GM12878 (cell line): ENCODE data around the gene SPINT1. TPM values are rescaled to one million over a fixed set of nuclear protein-coding genes. Genes with fewer than 3 reads are reported as not detected.

Experiments
- ASH2L ChIP-seq: fragments of 300-600, 200-600 bp; sonication (generic); IDR thresholded peaks from 2 replicates; pipeline ENCODE4 v1.6.1; 2017; ENCODE audit warnings: low read depth, mild to moderate bottlenecking, borderline replicate concordance
- CBX5 ChIP-seq: sonication (generic); IDR thresholded peaks from 2 replicates; pipeline ENCODE4 v1.6.1; 2016; ENCODE audit warnings: low read depth, moderate library complexity, mild to moderate bottlenecking, inconsistent platforms
- CEBPB ChIP-seq, 2 experiments: fragments of 150-350 bp in 1 of 2; IDR thresholded peaks; 2 replicates each; pipeline ENCODE4 v1.6.1; 2012 to 2014; ENCODE audit warnings: low read depth in 2 of 2, low read length in 2 of 2, borderline replicate concordance in 1 of 2, inconsistent platforms in 1 of 2
- E2F4 ChIP-seq: IDR thresholded peaks from 2 replicates; pipeline ENCODE4 v1.6.1; 2012; ENCODE audit warnings: low read depth, low read length, improper control_type of control experiment
- EP300 ChIP-seq, 2 experiments: fragments of 150-350 bp in 1 of 2; IDR thresholded peaks; 2 replicates each; pipeline ENCODE4 v1.6.1; 2011 to 2012; ENCODE audit warnings: low read depth in 2 of 2, low read length in 2 of 2, borderline replicate concordance in 1 of 2, improper control_type of control experiment in 1 of 2, inconsistent platforms in 1 of 2; ENCODE audit not compliant: control insufficient read depth in 1 of 2
- GABPA ChIP-seq: IDR thresholded peaks from 2 replicates; pipeline ENCODE4 v1.6.1; 2014; ENCODE audit warnings: antibody characterized with exemption, low read depth, mild to moderate bottlenecking, inconsistent platforms
- IKZF1 ChIP-seq: fragments of 450-650 bp; conservative IDR thresholded peaks from 2 replicates; pipeline ENCODE4 v1.6.1; 2017; ENCODE audit warnings: antibody characterized with exemption, mild to moderate bottlenecking
- KAT2A ChIP-seq: conservative IDR thresholded peaks from 2 replicates; pipeline ENCODE4 v1.6.1; 2011; ENCODE audit warnings: low read depth, low read length; ENCODE audit not compliant: control insufficient read depth
- LARP7 ChIP-seq: fragments of 450-650 bp; IDR thresholded peaks from 2 replicates; pipeline ENCODE4 v1.6.1; 2017; ENCODE audit warnings: mild to moderate bottlenecking
- NFYA ChIP-seq: IDR thresholded peaks from 2 replicates; pipeline ENCODE4 v1.6.1; 2011; ENCODE audit warnings: low read depth, mild to moderate bottlenecking, low read length, improper control_type of control experiment, borderline replicate concordance
- NR2C1 ChIP-seq: fragments of 450-650 bp; IDR thresholded peaks from 2 replicates; pipeline ENCODE4 v1.6.1; 2017; ENCODE audit warnings: antibody characterized with exemption, mild to moderate bottlenecking, moderate library complexity
- PKNOX1 ChIP-seq: fragments of 450-650 bp; IDR thresholded peaks from 2 replicates; pipeline ENCODE4 v1.6.1; 2016; ENCODE audit warnings: mild to moderate bottlenecking
- POLR2AphosphoS2 ChIP-seq: IDR thresholded peaks from 2 replicates; pipeline ENCODE4 v1.6.1; 2011; ENCODE audit warnings: low read depth, mild to moderate bottlenecking, low read length, improper control_type of control experiment, moderate library complexity
- POLR2AphosphoS5 ChIP-seq: IDR thresholded peaks from 2 replicates; pipeline ENCODE4 v1.6.1; 2011; ENCODE audit warnings: mild to moderate bottlenecking, low read length, inconsistent platforms
- TCF7 ChIP-seq: IDR thresholded peaks from 2 replicates; pipeline ENCODE4 v1.6.1; 2014; ENCODE audit warnings: antibody characterized with exemption, borderline replicate concordance
- USF1 ChIP-seq: IDR thresholded peaks from 2 replicates; pipeline ENCODE4 v1.6.1; 2011; ENCODE audit warnings: borderline replicate concordance, low read depth, mild to moderate bottlenecking, moderate library complexity, mixed read lengths, low read length; ENCODE audit not compliant: insufficient read depth; ENCODE audit errors: extremely low read length
- WRNIP1 ChIP-seq: IDR thresholded peaks from 2 replicates; pipeline ENCODE4 v1.6.1; 2011; ENCODE audit warnings: low read depth, low read length, improper control_type of control experiment, borderline replicate concordance
- ZBTB33 ChIP-seq: fragments of 450-650 bp; IDR thresholded peaks from 2 replicates; pipeline ENCODE4 v1.6.1; 2017; ENCODE audit warnings: mild to moderate bottlenecking
- ZNF24 ChIP-seq: fragments of 450-650 bp; IDR thresholded peaks from 2 replicates; pipeline ENCODE4 v1.6.1; 2017; ENCODE audit warnings: antibody characterized with exemption, mild to moderate bottlenecking
- ZSCAN29 ChIP-seq: fragments of 450-650 bp; IDR thresholded peaks from 2 replicates; pipeline ENCODE4 v1.6.1; 2017; ENCODE audit warnings: mild to moderate bottlenecking, moderate library complexity
- polyA plus RNA-seq, 11 experiments: library from polyadenylated mRNA; depleted of rRNA in 4 of 11; unstranded in 6 of 11; stranded (reverse) in 5 of 11; fragments of >200 nt; fragmentation: Nextera tagmentation in 4 of 11; fragmentation: Illumina TruSeq in 1 of 11; extraction: Ambion mirVana in 4 of 11; extraction: Trizol in 1 of 11; gene quantifications; 1 replicate in 1 of 11; 2 replicates in 10 of 11; pipeline versions ENCODE4 v1.2.1 to v1.2.3, GENCODE V29; 2011 to 2016; ENCODE audit warnings: inconsistent platforms in 2 of 11, missing spikeins in 2 of 11, low read depth in 1 of 11
- total RNA-seq, 4 experiments: library from RNA; depleted of rRNA in 3 of 4; stranded (reverse); fragments of >200 nt in 3 of 4; fragmentation: Illumina TruSeq in 1 of 4; extraction: Trizol in 1 of 4; gene quantifications; 2 replicates each; pipeline versions ENCODE4 v1.2.1 to v1.2.3, GENCODE V29; 2013 to 2021
- TF ChIP-seq, protein P1 (sequence below): fragments of 450-650 bp; IDR thresholded peaks from 2 replicates; pipeline ENCODE4 v1.6.1; 2018; ENCODE audit warnings: borderline replicate concordance, mild to moderate bottlenecking; ENCODE audit not compliant: partially characterized antibody

The SPINT1 gene
- total and polyA plus RNA-seq, 10 of the 15 experiments (the other 5 are each of a cell fraction or from before 2014, with no cell fraction given) = 3.5 to 28.6 (median 10.2) TPM

DNA sequence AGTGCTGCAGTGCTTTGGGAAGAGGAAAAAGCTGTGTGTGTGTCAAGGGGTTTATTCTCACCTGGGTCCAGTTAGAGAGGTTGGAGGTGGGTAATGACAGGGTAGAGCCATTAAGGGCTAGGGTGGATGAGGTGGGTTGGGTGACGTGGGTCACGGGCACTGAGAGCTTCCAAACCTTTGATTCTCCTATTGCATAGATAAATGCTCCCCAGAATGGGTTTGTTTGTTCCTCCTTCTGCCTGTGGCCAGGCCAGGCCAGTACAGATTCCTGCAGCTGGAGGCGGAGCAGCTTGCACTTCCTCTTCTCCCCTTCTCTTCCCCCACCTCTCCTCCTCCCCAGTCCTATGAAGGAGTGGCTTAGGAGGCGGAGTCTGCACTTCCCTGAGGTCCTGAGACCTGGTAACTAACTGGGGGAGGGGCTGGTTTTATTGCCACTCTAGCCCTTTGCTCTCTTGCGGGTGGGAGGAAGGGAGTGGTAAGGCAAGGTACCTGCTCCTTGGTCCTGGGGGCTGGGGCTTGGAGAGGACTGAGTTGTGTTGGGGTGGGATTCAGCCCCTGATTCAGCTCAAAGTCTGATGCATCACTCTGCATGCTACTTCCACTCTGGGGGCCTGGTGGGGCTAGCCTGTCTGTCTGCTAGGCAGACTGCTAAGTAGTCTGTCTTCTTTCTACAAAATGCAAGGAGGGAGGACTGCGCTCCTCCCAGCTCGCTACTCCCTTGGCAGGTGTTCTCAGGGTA is 3.5 kb downstream of the SPINT1 start (continued):
- TF ChIP-seq IKZF1 = peak; percentile 72; the same call in 1 of the 2 replicates
- TF ChIP-seq KAT2A = no peak
- no peak for TF ChIP-seq CEBPB (IDR thresholded peaks at IDR 0.05; ENCODE audit: borderline replicate concordance in 1 of 2, low read depth in 2 of 2, low read length in 2 of 2)
- no peak for TF ChIP-seq GABPA
- TF ChIP-seq POLR2AphosphoS5 = no peak
- TF ChIP-seq ZBTB33 = no peak
- no peak for TF ChIP-seq PKNOX1
- TF ChIP-seq USF1 = no peak
- no peak for TF ChIP-seq CBX5
- TF ChIP-seq, protein P1, sequence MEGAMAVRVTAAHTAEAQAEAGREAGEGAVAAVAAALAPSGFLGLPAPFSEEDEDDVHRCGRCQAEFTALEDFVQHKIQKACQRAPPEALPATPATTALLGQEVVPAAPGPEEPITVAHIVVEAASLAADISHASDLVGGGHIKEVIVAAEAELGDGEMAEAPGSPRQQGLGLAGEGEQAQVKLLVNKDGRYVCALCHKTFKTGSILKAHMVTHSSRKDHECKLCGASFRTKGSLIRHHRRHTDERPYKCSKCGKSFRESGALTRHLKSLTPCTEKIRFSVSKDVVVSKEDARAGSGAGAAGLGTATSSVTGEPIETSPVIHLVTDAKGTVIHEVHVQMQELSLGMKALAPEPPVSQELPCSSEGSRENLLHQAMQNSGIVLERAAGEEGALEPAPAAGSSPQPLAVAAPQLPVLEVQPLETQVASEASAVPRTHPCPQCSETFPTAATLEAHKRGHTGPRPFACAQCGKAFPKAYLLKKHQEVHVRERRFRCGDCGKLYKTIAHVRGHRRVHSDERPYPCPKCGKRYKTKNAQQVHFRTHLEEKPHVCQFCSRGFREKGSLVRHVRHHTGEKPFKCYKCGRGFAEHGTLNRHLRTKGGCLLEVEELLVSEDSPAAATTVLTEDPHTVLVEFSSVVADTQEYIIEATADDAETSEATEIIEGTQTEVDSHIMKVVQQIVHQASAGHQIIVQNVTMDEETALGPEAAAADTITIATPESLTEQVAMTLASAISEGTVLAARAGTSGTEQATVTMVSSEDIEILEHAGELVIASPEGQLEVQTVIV = no peak
- no peak for TF ChIP-seq POLR2AphosphoS2
- no peak for TF ChIP-seq LARP7
- TF ChIP-seq ZNF24 = no peak
- TF ChIP-seq ASH2L = no peak
- TF ChIP-seq WRNIP1 = no peak
- TF ChIP-seq EP300 (IDR thresholded peaks at IDR 0.05; ENCODE audit: borderline replicate concordance in 1 of 2, control insufficient read depth in 1 of 2, low read depth in 2 of 2, low read length in 2 of 2) = no peak
- no peak for TF ChIP-seq NR2C1
- TF ChIP-seq E2F4 = no peak
- no peak for TF ChIP-seq NFYA
- TF ChIP-seq ZSCAN29 = no peak
- TF ChIP-seq TCF7 = no peak
